SKM-1 treated with dmso at 0.1 percent for 144 hours (cell line): ENCODE data around the gene BORCS8.
"Not testable (repeated sequence)": the region's sequence is repeated elsewhere in the genome, so short reads cannot be mapped to it uniquely, and the experiment has no call there.

Experiments used
- DNase-seq: peaks from one replicate; lab custom pipeline; 2025; ENCODE audit not compliant: unreplicated experiment; lab: John Stamatoyannopoulos, UW

BORCS8 gene

GRCh38 chr19:19181488-19181998 lies 10.4 kb downstream of the BORCS8 start:
- peak; percentile 48 for DNase-seq

- DNase-seq: no peak
Observed at GRCh38 chr19:19179548-19180441, 12.2 kb downstream of the BORCS8 start.

- no peak for DNase-seq
Observed at GRCh38 chr19:19176950-19177349, 15.0 kb downstream of the BORCS8 start.

- DNase-seq: not testable (repeated sequence)
Observed at GRCh38 chr19:19173243-19173642, 18.7 kb downstream of the BORCS8 start.

- peak; percentile 15 for DNase-seq
Observed at GRCh38 chr19:19171821-19172532, 20.0 kb downstream of the BORCS8 start.

- no peak for DNase-seq
Observed at GRCh38 chr19:19170873-19171672, 20.9 kb downstream of the BORCS8 start.

- DNase-seq: no peak
Observed at GRCh38 chr19:19170053-19170872, 21.7 kb downstream of the BORCS8 start, which contains the start of gene MEF2B. Gene MEF2B, minus strand, starts transcription at chr19:19170263. Its CDS starts 19,528 bp downstream, at chr19:19150735.

GRCh38 chr19:19169236-19170052 lies 22.5 kb downstream of the BORCS8 start:
- DNase-seq: no peak

GRCh38 chr19:19167612-19168011 lies 24.3 kb downstream of the BORCS8 start:
- no peak for DNase-seq

GRCh38 chr19:19165396-19165795 lies 26.6 kb downstream of the BORCS8 start:
- DNase-seq: no peak

GRCh38 chr19:19162495-19162894 lies 29.5 kb downstream of the BORCS8 start:
- no peak for DNase-seq

- DNase-seq: no peak
Observed at GRCh38 chr19:19160461-19161035, 31.4 kb downstream of the BORCS8 start.

- no peak for DNase-seq
Observed at GRCh38 chr19:19159534-19159933, 32.4 kb downstream of the BORCS8 start.

GRCh38 chr19:19157808-19158207 lies 34.1 kb downstream of the BORCS8 start:
- DNase-seq: no peak

- no peak for DNase-seq
Observed at GRCh38 chr19:19155495-19156219, 36.3 kb downstream of the BORCS8 start.

GRCh38 chr19:19154768-19155494 lies 37.0 kb downstream of the BORCS8 start:
- DNase-seq: no peak

- no peak for DNase-seq
Observed at GRCh38 chr19:19152668-19153384, 39.1 kb downstream of the BORCS8 start.
